ENCODE data around the gene TMPRSS11A. TPM values are rescaled to one million over a fixed set of nuclear protein-coding genes. Genes with fewer than 3 reads are reported as not detected.

The TMPRSS11A gene
- total RNA-seq, 2 experiments from 2014 or later: not detected

- ChIA-PET POLR2A (no interaction called here), CTCF (ENCODE audit: unreplicated experiment) (no interaction called here)
- H3K79me2 ChIP-seq (ENCODE audit: insufficient read depth, low read depth, low read length): no peaks in the 10 kb centered on the region
- no peaks in the 10 kb centered on the region for H3K36me3 ChIP-seq (ENCODE audit: insufficient read depth, low read length)
- no peak overlapping the region for H3K4me2 ChIP-seq (ENCODE audit: low read length)
- no peaks in the 10 kb centered on the region for H3K4me1 ChIP-seq (ENCODE audit: insufficient read depth, low read length, poor library complexity, severe bottlenecking)
- no peak overlapping the region for H3K4me3 ChIP-seq (ENCODE audit: low read depth, low read length, poor library complexity, severe bottlenecking)
- H3K27ac ChIP-seq (ENCODE audit: low read depth, low read length, poor library complexity, severe bottlenecking): no peak overlapping the region
- no peak overlapping the region for H2AFZ ChIP-seq (ENCODE audit: low read length)
- no peak for TF ChIP-seq EZH2phosphoT487 (IDR thresholded peaks at IDR 0.05; ENCODE audit: borderline replicate concordance, low read depth, low read length)
- no peak for TF ChIP-seq CTCF (conservative IDR thresholded peaks at IDR 0.05; ENCODE audit: low read length)
- no peaks in the 10 kb centered on the region for H4K20me1 ChIP-seq (ENCODE audit: insufficient read depth, low read length)
- BruUV-seq (replicated peaks): no TSS peak
- no peaks in the 10 kb centered on the region for H3K9me2 ChIP-seq (ENCODE audit: insufficient read depth, low read length)
- no peak for DNase-seq (ENCODE audit: low spot score)
- intact Hi-C loops (cut with micrococcal nuclease; ENCODE audit: unreplicated experiment): no loop called here
- H3K9me3 ChIP-seq (ENCODE audit: low read length): no peaks in the 10 kb centered on the region
Measured at GRCh38 chr4:67933038-67933437, 30.3 kb downstream of the TMPRSS11A start.

- H3K9me2 ChIP-seq (ENCODE audit: insufficient read depth, low read length): no peaks in the 10 kb centered on the region
- no peak for TF ChIP-seq EZH2phosphoT487 (IDR thresholded peaks at IDR 0.05; ENCODE audit: borderline replicate concordance, low read depth, low read length)
- no peak for TF ChIP-seq CTCF (conservative IDR thresholded peaks at IDR 0.05; ENCODE audit: low read length)
- DNase-seq (ENCODE audit: low spot score): no peak
- H3K4me1 ChIP-seq (ENCODE audit: insufficient read depth, low read length, poor library complexity, severe bottlenecking): no peaks in the 10 kb centered on the region
- no peaks in the 10 kb centered on the region for H3K36me3 ChIP-seq (ENCODE audit: insufficient read depth, low read length)
- no peak overlapping the region for H2AFZ ChIP-seq (ENCODE audit: low read length)
- POLR2A ChIA-PET: no interaction called here
- H3K79me2 ChIP-seq (ENCODE audit: insufficient read depth, low read depth, low read length): no peaks in the 10 kb centered on the region
- no peak overlapping the region for H3K4me2 ChIP-seq (ENCODE audit: low read length)
- no peak overlapping the region for H3K27ac ChIP-seq (ENCODE audit: low read depth, low read length, poor library complexity, severe bottlenecking)
- CTCF ChIA-PET (ENCODE audit: unreplicated experiment): no interaction called here
- BruUV-seq (replicated peaks): no TSS peak
- intact Hi-C loops (cut with micrococcal nuclease; ENCODE audit: unreplicated experiment): no loop called here
- no peaks in the 10 kb centered on the region for H4K20me1 ChIP-seq (ENCODE audit: insufficient read depth, low read length)
- no peaks in the 10 kb centered on the region for H3K9me3 ChIP-seq (ENCODE audit: low read length)
- no peak overlapping the region for H3K4me3 ChIP-seq (ENCODE audit: low read depth, low read length, poor library complexity, severe bottlenecking)
Measured at GRCh38 chr4:67931256-67931655, 32.0 kb downstream of the TMPRSS11A start.

- no peaks in the 10 kb centered on the region for H3K36me3 ChIP-seq (ENCODE audit: insufficient read depth, low read length)
- no peak overlapping the region for H2AFZ ChIP-seq (ENCODE audit: low read length)
- H3K4me2 ChIP-seq (ENCODE audit: low read length): no peak overlapping the region
- CTCF ChIA-PET (ENCODE audit: unreplicated experiment): no interaction called here
- no peak for DNase-seq (ENCODE audit: low spot score)
- H3K4me3 ChIP-seq (ENCODE audit: low read depth, low read length, poor library complexity, severe bottlenecking): no peak overlapping the region
- BruUV-seq (replicated peaks): no TSS peak
- no peaks in the 10 kb centered on the region for H3K9me3 ChIP-seq (ENCODE audit: low read length)
- TF ChIP-seq EZH2phosphoT487 (IDR thresholded peaks at IDR 0.05; ENCODE audit: borderline replicate concordance, low read depth, low read length) (no peak), CTCF (conservative IDR thresholded peaks at IDR 0.05; ENCODE audit: low read length) (no peak)
- POLR2A ChIA-PET: interaction anchor here (1.2 to 1.4 kb wide), 2 partner anchors 17 to 228 kb away, joined by 3 to 4 read pairs; partner anchors contain the start of gene UBA6
- H3K4me1 ChIP-seq (ENCODE audit: insufficient read depth, low read length, poor library complexity, severe bottlenecking): no peaks in the 10 kb centered on the region
- no peaks in the 10 kb centered on the region for H3K79me2 ChIP-seq (ENCODE audit: insufficient read depth, low read depth, low read length)
- H3K9me2 ChIP-seq (ENCODE audit: insufficient read depth, low read length): no peaks in the 10 kb centered on the region
- H4K20me1 ChIP-seq (ENCODE audit: insufficient read depth, low read length): no peaks in the 10 kb centered on the region
- H3K27ac ChIP-seq (ENCODE audit: low read depth, low read length, poor library complexity, severe bottlenecking): no peak overlapping the region
- intact Hi-C loops (cut with micrococcal nuclease; ENCODE audit: unreplicated experiment): no loop called here
Measured at GRCh38 chr4:67929426-67929825, 33.9 kb downstream of the TMPRSS11A start.

Measured in OCI-LY7 (cell line).